ENCODE results near the gene FBXO46.

Gene FBXO46

GRCh38 chr19:45742969-45743368 lies 12.3 kb upstream of the FBXO46 start:
- ChIA-PET POLR2A (interaction anchor here (1.2 kb wide), 1 partner anchor 26 kb away, joined by 5 read pairs; no protein-coding TSS in a partner anchor), CTCF (interaction anchor here (0.7 kb wide), 2 partner anchors 26 to 274 kb away, joined by 3 read pairs; no protein-coding TSS in a partner anchor)
- H3K4me1 ChIP-seq (ENCODE audit: control insufficient read depth, insufficient read depth, low read length) = no peaks in the 10 kb centered on the region
- no peaks in the 10 kb centered on the region for H3K36me3 ChIP-seq (ENCODE audit: control insufficient read depth in 2 of 2, insufficient read depth in 1 of 2, low read length in 2 of 2)
- no peaks in the 10 kb centered on the region for H3K9me3 ChIP-seq (ENCODE audit: control insufficient read depth, insufficient read depth, low read depth, low read length)
- TF ChIP-seq ZIC2 (tag by site-specific recombination; IDR thresholded peaks at IDR 0.05) (no peak), ZNF280D (tag by site-specific recombination; IDR thresholded peaks at IDR 0.05) (no peak), ZNF549 (tag by site-specific recombination; IDR thresholded peaks at IDR 0.05) (no peak), ZBTB48 (tag by site-specific recombination; IDR thresholded peaks at IDR 0.05) (no peak)
- H3K4me3 ChIP-seq (ENCODE audit: low read depth, low read length) = no peak overlapping the region
- no peak overlapping the region for H3K27ac ChIP-seq (ENCODE audit: extremely low read depth, low read depth, low read length)

GRCh38 chr19:45739498-45740439 lies 9.1 kb upstream of the FBXO46 start:
- Histone ChIP-seq H3K4me3 (ENCODE audit: low read depth, low read length) (no peak overlapping the region), H3K9me3 (ENCODE audit: control insufficient read depth, insufficient read depth, low read depth, low read length) (no peaks in the 10 kb centered on the region), H3K36me3 (ENCODE audit: control insufficient read depth in 2 of 2, insufficient read depth in 1 of 2, low read length in 2 of 2) (no peaks in the 10 kb centered on the region), H3K4me1 (ENCODE audit: control insufficient read depth, insufficient read depth, low read length) (no peaks in the 10 kb centered on the region), H3K27ac (ENCODE audit: extremely low read depth, low read depth, low read length) (no peak overlapping the region)
- POLR2A ChIA-PET = interaction anchor here (0.5 to 1.1 kb wide), 4 partner anchors 9 to 35 kb away, joined by 3 to 7 read pairs (median 4); partner anchors contain the start of genes FBXO46 and SIX5
- TF ChIP-seq ZNF768 (tag by site-specific recombination; IDR thresholded peaks at IDR 0.05) (0 out of 2 replicates have a peak, but pooled peaks have one; percentile 23), GLI4 (tag by site-specific recombination; IDR thresholded peaks at IDR 0.05) (no peak)
- CTCF ChIA-PET = interaction anchor here (0.7 kb wide), 1 partner anchor 15 kb away, joined by 3 read pairs; no protein-coding TSS in a partner anchor

- no peak for TF ChIP-seq OSR2 (tag by site-specific recombination; IDR thresholded peaks at IDR 0.05)
- no peak for TF ChIP-seq ZNF777 (tag by site-specific recombination; IDR thresholded peaks at IDR 0.05; ENCODE audit: borderline replicate concordance)
- no peak for TF ChIP-seq ZNF610 (tag by site-specific recombination; IDR thresholded peaks at IDR 0.05; ENCODE audit: borderline replicate concordance)
- TF ChIP-seq PRDM1 (tag by site-specific recombination; IDR thresholded peaks at IDR 0.05) = no peak
- no peak for TF ChIP-seq ZBTB8A (tag by site-specific recombination; IDR thresholded peaks at IDR 0.05)
- Histone ChIP-seq H3K27ac (ENCODE audit: extremely low read depth, low read depth, low read length) (no peak within 1 kb of the TSS), H3K9me3 (ENCODE audit: control insufficient read depth, insufficient read depth, low read depth, low read length) (no peaks in the 10 kb centered on the region), H3K4me1 (ENCODE audit: control insufficient read depth, insufficient read depth, low read length) (peaks cover 5% of the 10 kb centered on the region; the same call in 1 of the 2 replicates), H3K4me3 (ENCODE audit: low read depth, low read length) (no peak within 1 kb of the TSS), H3K36me3 (ENCODE audit: control insufficient read depth in 2 of 2, insufficient read depth in 1 of 2, low read length in 2 of 2) (no peaks in the 10 kb centered on the region; a peak in 1 of 3 replicates)
- ChIA-PET CTCF (interaction anchor here (0.6 to 0.7 kb wide), 2 partner anchors 9 to 96 kb away, joined by 3 read pairs; no protein-coding TSS in a partner anchor), POLR2A (interaction anchor here (1.6 kb wide), 1 partner anchor 36 kb away, joined by 7 read pairs; the partner anchor contains the start of gene SIX5)
These were observed 2.6 kb upstream of the FBXO46 start, which contains the start of gene MEIOSIN for GRCh38 chr19:45733160-45733810. Gene MEIOSIN, plus strand, starts transcription at chr19:45733439. Its CDS starts 1,938 bp downstream, at chr19:45735377.

Measured in HEK293 (cell line).